Measurements from ENCODE around the gene SRRD.
"Not testable (repeated sequence)": the region's sequence is repeated elsewhere in the genome, so short reads cannot be mapped to it uniquely, and the experiment has no call there.

The SRRD gene

GRCh38 chr22:26525946-26526564 lies 42.4 kb downstream of the SRRD start:
- DNase-seq = no peak

- DNase-seq = no peak
Observed at GRCh38 chr22:26527167-26527566, 43.5 kb downstream of the SRRD start.

GRCh38 chr22:26527574-26528465 lies 44.1 kb downstream of the SRRD start:
- DNase-seq = no peak

- DNase-seq = not testable (repeated sequence)
Observed at GRCh38 chr22:26528518-26528917, 44.8 kb downstream of the SRRD start.

- no peak for DNase-seq
Observed at GRCh38 chr22:26529345-26529744, 45.7 kb downstream of the SRRD start.

- DNase-seq = no peak
Observed at GRCh38 chr22:26534171-26534855, 50.6 kb downstream of the SRRD start.

GRCh38 chr22:26534874-26535602 lies 51.4 kb downstream of the SRRD start:
- DNase-seq = no peak

GRCh38 chr22:26535603-26535908 lies 51.9 kb downstream of the SRRD start:
- DNase-seq = no peak

- no peak for DNase-seq
Observed at GRCh38 chr22:26536056-26536761, 52.5 kb downstream of the SRRD start.

- DNase-seq = no peak
Observed at GRCh38 chr22:26536762-26537134, 53.1 kb downstream of the SRRD start.

GRCh38 chr22:26540119-26540518 lies 56.4 kb downstream of the SRRD start:
- no peak for DNase-seq

- DNase-seq = no peak
Observed at GRCh38 chr22:26541167-26541819, 57.6 kb downstream of the SRRD start.

GRCh38 chr22:26542831-26543230 lies 59.2 kb downstream of the SRRD start:
- peak; percentile 11 for DNase-seq
